ENCODE results near the gene C10orf88.

DNA sequence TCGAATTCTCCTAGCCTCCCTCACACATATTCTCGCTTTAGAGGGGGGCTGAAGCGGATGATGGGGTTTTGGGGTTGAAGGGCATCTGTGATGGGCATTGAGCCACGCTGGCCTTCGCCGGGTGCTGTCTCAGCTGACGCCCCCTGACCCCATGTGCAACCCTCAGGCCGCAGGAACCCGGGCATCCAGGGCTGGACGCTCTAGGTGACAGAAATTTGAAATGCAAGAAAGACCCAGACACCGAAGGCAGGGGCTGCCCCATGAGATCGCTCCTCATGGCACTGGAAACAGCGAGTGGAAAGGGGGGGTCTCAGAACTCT lies 664 bp upstream of the C10orf88 start:
- TF ChIP-seq, protein P1, sequence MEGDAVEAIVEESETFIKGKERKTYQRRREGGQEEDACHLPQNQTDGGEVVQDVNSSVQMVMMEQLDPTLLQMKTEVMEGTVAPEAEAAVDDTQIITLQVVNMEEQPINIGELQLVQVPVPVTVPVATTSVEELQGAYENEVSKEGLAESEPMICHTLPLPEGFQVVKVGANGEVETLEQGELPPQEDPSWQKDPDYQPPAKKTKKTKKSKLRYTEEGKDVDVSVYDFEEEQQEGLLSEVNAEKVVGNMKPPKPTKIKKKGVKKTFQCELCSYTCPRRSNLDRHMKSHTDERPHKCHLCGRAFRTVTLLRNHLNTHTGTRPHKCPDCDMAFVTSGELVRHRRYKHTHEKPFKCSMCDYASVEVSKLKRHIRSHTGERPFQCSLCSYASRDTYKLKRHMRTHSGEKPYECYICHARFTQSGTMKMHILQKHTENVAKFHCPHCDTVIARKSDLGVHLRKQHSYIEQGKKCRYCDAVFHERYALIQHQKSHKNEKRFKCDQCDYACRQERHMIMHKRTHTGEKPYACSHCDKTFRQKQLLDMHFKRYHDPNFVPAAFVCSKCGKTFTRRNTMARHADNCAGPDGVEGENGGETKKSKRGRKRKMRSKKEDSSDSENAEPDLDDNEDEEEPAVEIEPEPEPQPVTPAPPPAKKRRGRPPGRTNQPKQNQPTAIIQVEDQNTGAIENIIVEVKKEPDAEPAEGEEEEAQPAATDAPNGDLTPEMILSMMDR (IDR thresholded peaks at IDR 0.05), result no peak
- TF ChIP-seq POLR2A (IDR thresholded peaks at IDR 0.05), result no peak

Data from adrenal gland (tissue), 5 donors.